ENCODE results near the gene ABCB1.
"Not testable (repeated sequence)": the region's sequence is repeated elsewhere in the genome, so short reads cannot be mapped to it uniquely, and the experiment has no call there.

ABCB1 gene

DNA sequence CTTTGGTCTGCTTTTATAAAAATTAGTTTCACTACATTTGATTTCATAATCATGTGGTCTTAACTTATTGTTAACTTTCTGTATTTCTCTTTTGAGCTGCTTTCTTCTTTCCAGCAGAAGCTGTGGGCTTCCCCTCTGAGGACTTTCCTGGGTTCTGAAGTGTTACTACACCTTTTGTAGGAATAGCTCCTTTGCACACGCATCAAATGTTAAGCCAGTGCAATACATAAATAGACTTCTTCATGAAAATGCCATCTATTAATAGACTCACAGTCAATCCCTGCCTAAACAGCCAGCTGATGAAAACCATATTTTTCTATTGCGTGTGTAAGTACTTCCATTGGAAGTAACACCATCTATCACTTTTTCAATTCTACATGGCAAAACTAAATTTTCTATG is 126.7 kb downstream of the ABCB1 start:
- no peak for FAIRE-seq
- DNase-seq (ENCODE audit: low spot score): no peak

GRCh38 chr7:87473192-87473591 is 127.5 kb downstream of the ABCB1 start:
- FAIRE-seq (no peak), DNase-seq (ENCODE audit: low spot score) (no peak)

DNA sequence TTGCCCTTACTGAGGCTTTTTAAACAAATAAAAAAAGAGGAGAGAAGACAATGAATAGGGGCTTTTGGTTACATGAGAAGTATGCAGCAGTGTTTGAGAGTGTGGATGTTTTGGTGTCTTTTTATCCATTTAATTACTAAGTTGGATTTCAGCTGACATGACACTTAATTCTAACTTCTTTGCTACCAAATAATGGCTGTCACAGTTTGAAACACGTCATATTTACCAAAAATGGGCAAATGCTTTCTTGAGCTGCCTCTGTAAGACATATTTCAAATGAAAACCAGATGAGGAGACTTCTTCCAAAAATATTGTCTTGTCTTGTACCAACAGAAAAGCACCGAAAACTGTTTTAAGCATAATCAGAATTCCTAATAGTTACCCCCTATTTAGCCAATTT is 129.2 kb downstream of the ABCB1 start:
- FAIRE-seq (no peak), DNase-seq (ENCODE audit: low spot score) (no peak)

- not testable (repeated sequence) for FAIRE-seq; DNase-seq (ENCODE audit: low spot score)
Observed at GRCh38 chr7:87469204-87469603, 131.5 kb downstream of the ABCB1 start.

DNA sequence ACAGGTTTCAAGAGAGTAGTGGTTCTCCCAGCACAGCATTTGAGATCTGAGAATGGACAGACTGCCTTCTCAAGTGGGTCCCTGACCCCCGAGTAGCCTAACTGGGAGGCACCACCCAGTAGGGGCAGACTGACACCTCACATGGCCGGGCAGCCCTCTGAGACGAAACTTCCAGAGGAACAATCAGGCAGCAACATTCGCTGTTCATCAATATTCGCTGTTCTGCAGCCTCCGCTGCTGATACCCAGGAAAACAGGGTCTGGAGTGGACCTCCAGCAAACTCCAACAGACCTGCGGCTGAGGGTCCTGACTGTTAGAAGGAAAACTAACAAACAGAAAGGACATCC is 135.2 kb downstream of the ABCB1 start:
- not testable (repeated sequence) for FAIRE-seq; DNase-seq (ENCODE audit: low spot score)

- not testable (repeated sequence) for FAIRE-seq; DNase-seq (ENCODE audit: low spot score)
Observed at GRCh38 chr7:87464830-87465533, 135.7 kb downstream of the ABCB1 start.

DNA sequence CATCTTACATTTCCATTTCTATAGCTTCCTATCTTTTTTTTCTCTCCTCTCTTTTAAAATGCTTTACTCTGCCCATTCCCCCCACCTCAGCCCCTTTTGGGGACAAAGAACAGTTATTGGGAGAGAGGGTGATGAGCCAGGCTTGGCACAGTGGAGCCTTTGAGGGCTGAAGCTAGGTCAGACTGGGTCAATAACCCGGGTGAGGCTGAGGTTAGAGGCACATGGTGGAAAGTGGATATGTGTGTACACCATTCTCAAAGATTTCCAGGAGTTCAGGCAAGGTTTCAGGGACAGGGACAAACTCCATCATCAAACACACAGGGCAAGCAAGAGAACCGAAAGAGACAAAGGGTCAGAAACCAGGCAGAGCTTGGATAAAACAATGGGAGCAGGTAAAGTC is 136.7 kb downstream of the ABCB1 start:
- DNase-seq (ENCODE audit: low spot score): no peak
- no peak for FAIRE-seq

GRCh38 chr7:87460444-87460843 is 140.2 kb downstream of the ABCB1 start:
- not testable (repeated sequence) for FAIRE-seq; DNase-seq (ENCODE audit: low spot score)

- no peak for FAIRE-seq
- no peak for DNase-seq (ENCODE audit: low spot score)
Observed at GRCh38 chr7:87459941-87460340, 140.7 kb downstream of the ABCB1 start.

DNA sequence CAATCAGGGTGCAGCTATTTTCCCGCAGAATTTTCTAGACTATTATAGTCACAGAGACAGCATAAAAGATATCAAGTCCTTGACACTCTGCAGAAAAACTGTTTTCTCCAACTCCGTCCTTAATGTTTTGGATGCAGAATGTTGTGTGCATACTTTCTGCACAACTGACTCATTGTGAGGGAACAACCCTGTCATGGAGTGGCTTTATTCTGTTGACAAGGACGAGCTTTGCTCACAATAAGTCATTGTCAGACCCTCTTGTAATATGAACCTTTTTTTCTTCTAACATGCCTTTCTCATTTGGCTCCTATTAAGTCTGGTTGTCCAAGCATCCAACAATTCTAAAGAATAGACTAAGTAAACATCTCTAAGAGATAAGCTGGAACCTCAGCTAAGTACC is 142.5 kb downstream of the ABCB1 start:
- DNase-seq (ENCODE audit: low spot score) (no peak), FAIRE-seq (no peak)

GRCh38 chr7:87456247-87456646 is 144.4 kb downstream of the ABCB1 start:
- no peak for DNase-seq (ENCODE audit: low spot score)
- no peak for FAIRE-seq
